IMR-90 (cell line): ENCODE measurements around the gene RBBP8. TPM values are rescaled to one million over a fixed set of nuclear protein-coding genes. Genes with fewer than 3 reads are reported as not detected.

Source experiments
- ATAC-seq: fragments of 200-7000 bp; cut with Tn5 transposase; 2 replicates; pipeline ENCODE4 v1.9.1; 2020; ENCODE audit warnings: low read depth, mild to moderate bottlenecking, moderate library complexity
- BruUV-seq: library from RNA; stranded (reverse); fragments of 400-500 nt; replicated peaks from 2 replicates; lab custom pipeline; 2021; lab: Mats Ljungman, UMichigan
- CTCF ChIA-PET: fragments of 300-600 bp; formaldehyde crosslinking; extraction: SDS; loops from one replicate; lab custom pipeline; 2021; ENCODE audit warnings: antibody characterized with exemption; lab: Yijun Ruan, JAX
- POLR2A ChIA-PET: fragments of 300-600 bp; sonication (Branson Sonifier 250); formaldehyde crosslinking; loops from one replicate; lab custom pipeline; 2022; ENCODE audit warnings: antibody characterized with exemption; ENCODE audit not compliant: unreplicated experiment; lab: Charles Lee
- DNase-seq: peaks from one replicate; pipeline ENCODE4 v3.0.0; 2013
- H2AFZ ChIP-seq: replicated peaks from 2 replicates; pipeline ENCODE3; 2013; ENCODE audit warnings: low read length, mild to moderate bottlenecking; ENCODE audit not compliant: poor library complexity
- H2AK5ac ChIP-seq: 2 replicates; pipeline ENCODE4 v1.6.1; 2013; ENCODE audit warnings: low read depth, low read length, inconsistent platforms
- H2AK9ac ChIP-seq: replicated peaks from 2 replicates; pipeline ENCODE3; 2013; ENCODE audit warnings: mild to moderate bottlenecking, low read depth, low read length, moderate library complexity; ENCODE audit not compliant: poor library complexity
- H2BK120ac ChIP-seq: 2 replicates; pipeline ENCODE4 v1.6.1; 2013; ENCODE audit warnings: low read depth, low read length, inconsistent platforms
- H2BK15ac ChIP-seq: 3 replicates; pipeline ENCODE4 v1.6.1; 2013; ENCODE audit warnings: low read depth, low read length, inconsistent platforms
- H2BK20ac ChIP-seq: 2 replicates; pipeline ENCODE4 v1.6.1; 2013; ENCODE audit warnings: low read depth, mild to moderate bottlenecking, inconsistent platforms, low read length, moderate library complexity
- H2BK5ac ChIP-seq: 2 replicates; pipeline ENCODE4 v1.6.1; 2013; ENCODE audit warnings: mild to moderate bottlenecking, low read depth, low read length, inconsistent platforms; ENCODE audit not compliant: poor library complexity, severe bottlenecking
- H3K14ac ChIP-seq: replicated peaks from 2 replicates; pipeline ENCODE4 v1.6.1; 2013; ENCODE audit warnings: low read depth, low read length, inconsistent platforms
- H3K18ac ChIP-seq: 2 replicates; pipeline ENCODE4 v1.6.1; 2013; ENCODE audit warnings: low read depth, low read length, control low read depth
- H3K23ac ChIP-seq: 2 replicates; pipeline ENCODE4 v1.6.1; 2013; ENCODE audit warnings: low read depth, low read length, inconsistent platforms
- H3K27ac ChIP-seq: 2 replicates; pipeline ENCODE4 v1.5.1; 2013; ENCODE audit warnings: mild to moderate bottlenecking, control low read depth, low read length; ENCODE audit not compliant: insufficient read depth
- H3K27me3 ChIP-seq: 2 replicates; pipeline ENCODE4 v1.6.1; 2013; ENCODE audit warnings: low read length; ENCODE audit not compliant: control insufficient read depth, insufficient read depth
- H3K36me3 ChIP-seq: 2 replicates; pipeline ENCODE4 v1.6.1; 2013; ENCODE audit warnings: low read length, mixed read lengths; ENCODE audit not compliant: control insufficient read depth, insufficient read depth
- H3K4ac ChIP-seq: 2 replicates; pipeline ENCODE4 v1.6.1; 2013; ENCODE audit warnings: low read depth, low read length, inconsistent platforms
- H3K4me1 ChIP-seq: 2 replicates; pipeline ENCODE4 v1.6.1; 2013; ENCODE audit warnings: low read length, mixed read lengths; ENCODE audit not compliant: control insufficient read depth, insufficient read depth
- H3K4me2 ChIP-seq: 2 replicates; pipeline ENCODE4 v1.6.1; 2013; ENCODE audit warnings: low read depth, mild to moderate bottlenecking, control low read depth, low read length, moderate library complexity
- H3K4me3 ChIP-seq: 2 replicates; pipeline ENCODE4 v1.5.1; 2013; ENCODE audit warnings: low read depth, mild to moderate bottlenecking, control low read depth, low read length, moderate library complexity; ENCODE audit not compliant: insufficient read depth
- H3K56ac ChIP-seq: 2 replicates; pipeline ENCODE4 v1.6.1; 2013; ENCODE audit warnings: low read length, inconsistent platforms; ENCODE audit not compliant: insufficient read depth; ENCODE audit errors: extremely low read depth
- H3K79me1 ChIP-seq, 2 experiments: 2 replicates each; pipeline ENCODE4 v1.6.1; 2013; ENCODE audit warnings: low read length in 2 of 2, inconsistent platforms in 1 of 2, low read depth in 1 of 2
- H3K9ac ChIP-seq: 2 replicates; pipeline ENCODE4 v1.6.1; 2013; ENCODE audit warnings: low read depth, low read length, control low read depth
- H3K9me1 ChIP-seq: 2 replicates; pipeline ENCODE4 v1.6.1; 2013; ENCODE audit warnings: low read length, inconsistent platforms; ENCODE audit not compliant: insufficient read depth
- H3K9me3 ChIP-seq: 2 replicates; pipeline ENCODE4 v1.6.1; 2013; ENCODE audit warnings: low read length; ENCODE audit not compliant: control insufficient read depth, insufficient read depth
- H4K20me1 ChIP-seq: 2 replicates; pipeline ENCODE4 v1.6.1; 2013; ENCODE audit warnings: low read length, inconsistent platforms; ENCODE audit not compliant: insufficient read depth
- H4K5ac ChIP-seq: 2 replicates; pipeline ENCODE4 v1.6.1; 2013; ENCODE audit warnings: mild to moderate bottlenecking, low read depth, low read length, control low read depth
- H4K8ac ChIP-seq, 2 experiments: 2 replicates each; pipeline ENCODE4 v1.6.1; 2013; ENCODE audit warnings: low read depth in 2 of 2, low read length in 2 of 2, control low read depth in 1 of 2, inconsistent platforms in 1 of 2
- H4K91ac ChIP-seq: 2 replicates; pipeline ENCODE4 v1.6.1; 2013; ENCODE audit warnings: low read depth, low read length, inconsistent platforms; ENCODE audit not compliant: insufficient read depth
- CEBPB ChIP-seq: IDR thresholded peaks from 2 replicates; pipeline ENCODE4 v1.6.1; 2012; ENCODE audit warnings: low read depth, low read length, improper control_type of control experiment
- MAFK ChIP-seq: IDR thresholded peaks from 2 replicates; pipeline ENCODE4 v1.6.1; 2012; ENCODE audit warnings: low read depth, low read length, improper control_type of control experiment
- RAD21 ChIP-seq: IDR thresholded peaks from 2 replicates; pipeline ENCODE4 v1.6.1; 2012; ENCODE audit warnings: low read length, improper control_type of control experiment
- SMC3 ChIP-seq: fragments of 150-350 bp; IDR thresholded peaks from 2 replicates; pipeline ENCODE4 v1.6.1; 2016; ENCODE audit warnings: low read depth, mild to moderate bottlenecking, antibody characterized with exemption, low read length, moderate library complexity
- WGBS, 2 experiments: methylation state at CpG; one replicate each; pipeline versions ENCODE4 v1.1.5 to v1.1.7; 2013; ENCODE audit warnings: missing lambda C conversion rate in 2 of 2; ENCODE audit not compliant: insufficient read length in 1 of 2; ENCODE audit errors: extremely low coverage in 2 of 2; 5-methylcytosine and 5-hydroxymethylcytosine counted together
- dilution Hi-C: fragments of 300-500 bp; cut with HindIII; formaldehyde crosslinking; loops from one replicate; pipeline ENCODE4 v1.14.3; 2018; ENCODE audit warnings: low sequenced_read_pairs; ENCODE audit not compliant: unreplicated experiment
- in situ Hi-C: fragments of 300-500 bp; cut with MboI; formaldehyde crosslinking; loops from 3 replicates; pipeline ENCODE4 v1.14.3; 2019; ENCODE audit warnings: low sequenced_read_pairs, inconsistent platforms, mixed read lengths
- intact Hi-C: fragments of 100-400 bp; cut with micrococcal nuclease; formaldehyde crosslinking; loops from 2 replicates; pipeline ENCODE4 v1.10.0; 2022
- polyA plus RNA-seq, 3 experiments: library from polyadenylated mRNA; depleted of rRNA; stranded (reverse); fragments of >200 nt; gene quantifications; 2 replicates each; pipeline ENCODE4 v1.2.3, GENCODE V29; 2012; ENCODE audit warnings: low replicate concordance in 1 of 3
- total RNA-seq: library from RNA; depleted of rRNA; stranded (reverse); fragments of >200 nt; gene quantifications from 2 replicates; pipeline ENCODE4 v1.2.3, GENCODE V29; 2012

Gene RBBP8
- total and polyA plus RNA-seq, 2 of the 4 experiments (the other 2 are of a cell fraction), result 12.0 to 21.1 TPM

DNA sequence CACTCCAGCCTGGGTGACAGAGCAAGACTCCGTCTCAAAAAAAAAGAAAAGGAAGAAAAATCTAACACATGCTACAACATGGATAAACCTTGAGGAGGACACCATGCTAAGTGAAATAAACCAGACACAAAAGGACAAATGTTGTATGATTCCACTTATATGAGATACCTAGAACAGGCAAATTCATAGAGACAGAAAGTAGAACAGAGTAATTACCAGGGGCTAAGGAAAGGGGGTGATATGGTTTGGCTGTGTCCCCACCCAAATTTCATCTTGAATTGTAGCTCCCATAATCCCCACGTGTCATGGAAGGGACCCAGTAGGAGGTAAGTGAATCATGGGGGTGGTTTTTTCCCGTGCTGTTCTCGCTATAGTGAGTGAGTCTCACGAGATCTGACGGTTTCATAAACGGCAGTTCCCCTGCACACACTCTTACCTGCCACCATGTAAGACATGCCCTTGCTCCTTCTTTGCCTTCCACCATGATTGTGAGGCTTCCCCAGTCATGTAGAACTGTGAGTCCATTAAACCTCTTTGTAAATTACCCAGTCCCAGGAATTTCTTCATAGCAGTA, 110.8 kb downstream of the RBBP8 start:
- no TSS peak for BruUV-seq
- Histone ChIP-seq H3K79me1 (no peaks in the 10 kb centered on the region), H3K9ac (no peak overlapping the region), H4K91ac (no peak overlapping the region), H3K9me3 (peaks cover 4% of the 10 kb centered on the region; the same call in 1 of the 2 replicates), H3K4ac (no peak overlapping the region), H4K20me1 (no peaks in the 10 kb centered on the region), H3K56ac (no peak overlapping the region), H3K27me3 (no peaks in the 10 kb centered on the region), H3K36me3 (no peaks in the 10 kb centered on the region), H3K23ac (no peak overlapping the region), H3K18ac (no peak overlapping the region), H4K8ac (no peak overlapping the region), H3K4me1 (no peaks in the 10 kb centered on the region), H2AK5ac (no peak overlapping the region; the same call in 1 of the 2 replicates), H3K4me2 (no peak overlapping the region), H3K27ac (no peak overlapping the region), H2AK9ac (no peak overlapping the region), H3K14ac (no peak overlapping the region), H3K4me3 (no peak overlapping the region), H3K9me1 (no peaks in the 10 kb centered on the region), H2BK120ac (no peak overlapping the region), H2BK15ac (no peak overlapping the region), H2BK20ac (no peak overlapping the region), H2BK5ac (no peak overlapping the region), H4K5ac (no peak overlapping the region), H2AFZ (no peak overlapping the region)
- ChIA-PET CTCF (no interaction called here), POLR2A (no interaction called here)
- in situ Hi-C loops (no loop called here), intact Hi-C loops (no loop called here), dilution Hi-C loops (no loop called here)
- TF ChIP-seq CEBPB (no peak), SMC3 (no peak), RAD21 (no peak), MAFK (no peak)
- no peak for DNase-seq
- ATAC-seq, result no peak
- no CpG with 5 or more reads among the region's 7 CpGs for WGBS, 2 experiments
